Esophagus squamous epithelium (tissue), 4 donors: ENCODE measurements around the gene ZNF831.

Experiments
- CTCF ChIP-seq, 6 experiments: fragments of 450-650 bp in 4 of 6; fragments of 200-600 bp in 2 of 6; sonication (generic) in 2 of 6; IDR thresholded peaks; one replicate each; pipeline ENCODE4 v1.5.1; 2016 to 2019; ENCODE audit warnings: antibody characterized with exemption in 6 of 6, mild to moderate bottlenecking in 4 of 6, moderate library complexity in 4 of 6
- POLR2A ChIP-seq, 4 donors: fragments of 450-650 bp; IDR thresholded peaks; one replicate each; pipeline ENCODE4 v1.6.1; 2017; ENCODE audit warnings: antibody characterized with exemption in 4 of 4, mild to moderate bottlenecking in 4 of 4, moderate library complexity in 3 of 4

DNA sequence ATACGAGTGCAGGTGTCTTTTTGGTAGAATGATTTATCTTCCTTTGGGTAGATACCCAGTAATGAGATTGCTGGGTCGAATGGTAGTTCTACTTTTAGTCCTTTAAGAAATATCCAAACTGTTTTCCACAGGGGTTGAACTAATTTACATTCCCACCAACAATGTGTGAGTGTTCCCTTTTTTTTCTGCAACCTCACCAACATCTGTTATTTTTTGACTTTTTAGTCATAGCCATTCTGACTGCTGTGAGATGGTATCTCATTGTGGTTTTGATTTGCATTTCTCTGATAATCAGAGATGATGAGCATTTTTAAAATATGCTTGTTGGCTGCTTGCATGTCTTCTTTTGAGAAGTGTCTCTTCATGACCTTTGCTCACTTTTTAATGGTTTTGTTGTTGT is 1.9 kb upstream of the ZNF831 start:
- TF ChIP-seq POLR2A (IDR thresholded peaks at IDR 0.05), result no peak
- no peak for TF ChIP-seq CTCF (IDR thresholded peaks at IDR 0.05)
